ENCODE results near the gene SFXN3. TPM values are rescaled to one million over a fixed set of nuclear protein-coding genes. Genes with fewer than 3 reads are reported as not detected.

The SFXN3 gene
- total RNA-seq, 1 experiment from 2014 or later = 2.8 TPM

GRCh38 chr10:101062232-101063049, 31.4 kb downstream of the SFXN3 start:
- no peak overlapping the region for H2AFZ ChIP-seq (ENCODE audit: low read length)
- no peak overlapping the region for H3K23ac ChIP-seq (ENCODE audit: insufficient read length, low read depth, low read length)
- H2BK15ac ChIP-seq (ENCODE audit: low read depth, low read length) = no peak overlapping the region
- no peaks in the 10 kb centered on the region for H3K79me2 ChIP-seq (ENCODE audit: insufficient read depth, low read length)
- Mint-ChIP-seq H3K9me3 (no peaks in the 10 kb centered on the region; a peak in 1 of 5 replicates), H3K27me3 (ENCODE audit: low read depth) (peaks cover 59% of the 10 kb centered on the region), H3K36me3 (ENCODE audit: insufficient read depth in 1 of 3, low read depth in 3 of 3) (peaks cover 0 to 2% (median 0%) of the 10 kb centered on the region in 3 experiments; a peak in 3 of 7 replicates), H3K27ac (no peak overlapping the region; a peak in 1 of 7 replicates), H3K4me3 (peak overlapping the region; percentile 66 to 79), H3K4me1 (peaks cover 31 to 41% of the 10 kb centered on the region in 2 experiments)
- no peak overlapping the region for H4K91ac ChIP-seq (ENCODE audit: insufficient read length, low read depth, low read length)
- no peak overlapping the region for H3K56ac ChIP-seq (ENCODE audit: insufficient read length, low read depth, low read length)
- H4K20me1 ChIP-seq (ENCODE audit: control insufficient read depth, insufficient read depth, insufficient read length) = no peaks in the 10 kb centered on the region
- H3K23me2 ChIP-seq (ENCODE audit: insufficient read length, low read depth, low read length, poor library complexity, severe bottlenecking) = peaks cover 39% of the 10 kb centered on the region
- no peak overlapping the region for H2BK20ac ChIP-seq (ENCODE audit: low read depth, low read length, poor library complexity, severe bottlenecking)
- peak overlapping the region; percentile 98 for H3K4me2 ChIP-seq (ENCODE audit: insufficient read depth, insufficient read length, low read length)
- TF ChIP-seq CTCF (conservative IDR thresholded peaks at IDR 0.05) = peak; percentile 71
- no peak overlapping the region for H3K4ac ChIP-seq (ENCODE audit: low read depth, low read length)
- no peak overlapping the region for H2BK5ac ChIP-seq (ENCODE audit: insufficient read length, low read length)
- H3K14ac ChIP-seq (ENCODE audit: insufficient read depth, low read length) = no peak overlapping the region
- no peaks in the 10 kb centered on the region for H3K79me1 ChIP-seq (ENCODE audit: insufficient read depth, low read depth, low read length, poor library complexity, severe bottlenecking)
- peaks cover 45% of the 10 kb centered on the region for H3K27me3 ChIP-seq (ENCODE audit: insufficient read depth, low read length)
- H2BK12ac ChIP-seq (ENCODE audit: insufficient read length, low read depth, low read length) = no peak overlapping the region
- no peak overlapping the region for H2BK120ac ChIP-seq (ENCODE audit: low read depth, low read length, poor library complexity, severe bottlenecking)
- H3K4me1 ChIP-seq (ENCODE audit: insufficient read depth, low read length) = no peaks in the 10 kb centered on the region; the same call in 1 of the 2 replicates
- H3K9me3 ChIP-seq (ENCODE audit: control insufficient read depth, low read depth, low read length) = no peaks in the 10 kb centered on the region
- no peak overlapping the region for H4K8ac ChIP-seq (replicated peaks; ENCODE audit: insufficient read length, low read depth, low read length)
- DNase-seq = peak; percentile 85
- no peak overlapping the region for H3T11ph ChIP-seq (ENCODE audit: low read length)
- H2AK5ac ChIP-seq (ENCODE audit: insufficient read length, low read length) = no peak overlapping the region
- H3K27ac ChIP-seq (ENCODE audit: insufficient read length, low read depth, low read length) = no peak overlapping the region
- no CpG with 5 or more reads among the region's 63 CpGs for WGBS (ENCODE audit: extremely low coverage, insufficient read length, low lambda C conversion rate)
- no peak overlapping the region for H3K18ac ChIP-seq (ENCODE audit: insufficient read length, low read depth, low read length)
- H3K9ac ChIP-seq (ENCODE audit: extremely low read depth, insufficient read length, low read length) = no peak overlapping the region
- H4K5ac ChIP-seq (ENCODE audit: insufficient read length, low read depth, low read length) = no peak overlapping the region

Data from H9 (cell line).